ENCODE measurements around the gene PAK2.

The PAK2 gene

DNA sequence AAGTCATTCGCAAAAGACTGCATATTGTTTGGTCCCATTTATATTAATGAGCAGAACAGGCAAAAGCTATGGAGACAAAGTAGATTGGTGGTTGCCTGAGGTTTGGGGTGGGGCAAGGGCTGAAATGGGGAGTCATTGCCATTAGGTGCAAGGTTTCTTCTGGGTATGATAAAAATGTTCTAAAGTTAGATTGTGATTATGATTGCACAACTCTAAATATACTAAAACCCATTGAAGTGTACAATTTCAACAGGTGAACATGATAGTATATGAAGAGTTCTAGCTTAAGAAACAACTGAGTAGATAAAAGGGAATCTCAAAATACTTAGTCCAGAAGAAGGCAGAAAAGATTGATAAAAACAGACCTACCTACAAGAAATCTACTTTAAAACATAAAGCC is 56.7 kb downstream of the PAK2 start:
- DNase-seq (ENCODE audit: low read depth): no peak

DNA sequence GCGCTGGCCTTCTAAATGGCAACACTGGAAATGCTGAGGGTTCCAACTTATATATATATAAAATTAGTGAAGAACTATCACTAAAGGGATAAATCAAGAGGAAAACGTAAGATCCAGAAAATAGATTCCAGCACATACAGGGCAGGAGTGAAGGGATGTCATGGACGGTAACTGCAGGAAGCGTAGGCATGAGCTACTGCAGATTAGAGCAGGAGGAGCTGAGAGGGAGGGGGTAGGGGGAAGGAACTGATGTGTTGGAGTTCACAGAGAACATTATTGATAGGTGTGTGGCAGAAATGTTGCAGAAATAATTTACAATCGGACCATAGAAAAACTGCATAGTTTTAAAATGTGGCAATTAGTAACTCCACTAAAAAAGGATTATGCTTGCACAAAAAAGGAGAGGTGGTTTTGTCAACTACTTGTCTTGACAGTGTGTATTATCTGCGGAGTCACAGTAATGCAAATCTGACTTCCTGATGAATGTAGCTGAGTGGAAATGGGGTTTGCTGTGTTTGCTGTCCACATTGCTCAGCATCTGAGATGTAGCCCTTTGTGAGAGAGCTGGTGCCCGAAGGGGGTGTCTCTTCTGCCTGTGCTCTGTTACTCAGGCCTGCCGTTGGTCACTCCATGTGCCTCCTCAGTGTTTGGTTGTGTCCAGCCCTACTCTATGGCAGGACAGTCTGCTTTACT is 61.2 kb downstream of the PAK2 start:
- H3K4me3 ChIP-seq (ENCODE audit: low read depth, low read length): no peak overlapping the region
- TF ChIP-seq, protein P1, sequence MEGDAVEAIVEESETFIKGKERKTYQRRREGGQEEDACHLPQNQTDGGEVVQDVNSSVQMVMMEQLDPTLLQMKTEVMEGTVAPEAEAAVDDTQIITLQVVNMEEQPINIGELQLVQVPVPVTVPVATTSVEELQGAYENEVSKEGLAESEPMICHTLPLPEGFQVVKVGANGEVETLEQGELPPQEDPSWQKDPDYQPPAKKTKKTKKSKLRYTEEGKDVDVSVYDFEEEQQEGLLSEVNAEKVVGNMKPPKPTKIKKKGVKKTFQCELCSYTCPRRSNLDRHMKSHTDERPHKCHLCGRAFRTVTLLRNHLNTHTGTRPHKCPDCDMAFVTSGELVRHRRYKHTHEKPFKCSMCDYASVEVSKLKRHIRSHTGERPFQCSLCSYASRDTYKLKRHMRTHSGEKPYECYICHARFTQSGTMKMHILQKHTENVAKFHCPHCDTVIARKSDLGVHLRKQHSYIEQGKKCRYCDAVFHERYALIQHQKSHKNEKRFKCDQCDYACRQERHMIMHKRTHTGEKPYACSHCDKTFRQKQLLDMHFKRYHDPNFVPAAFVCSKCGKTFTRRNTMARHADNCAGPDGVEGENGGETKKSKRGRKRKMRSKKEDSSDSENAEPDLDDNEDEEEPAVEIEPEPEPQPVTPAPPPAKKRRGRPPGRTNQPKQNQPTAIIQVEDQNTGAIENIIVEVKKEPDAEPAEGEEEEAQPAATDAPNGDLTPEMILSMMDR (IDR thresholded peaks at IDR 0.05; ENCODE audit: control insufficient read depth, extremely low read depth, insufficient read depth): no peak
- no peak for DNase-seq (ENCODE audit: low read depth)

More for the DNA sequence above, 56.7 kb downstream of the PAK2 start:
- no peak overlapping the region for H3K4me3 ChIP-seq (ENCODE audit: low read depth, low read length)
- TF ChIP-seq, protein P1 (IDR thresholded peaks at IDR 0.05; ENCODE audit: control insufficient read depth, extremely low read depth, insufficient read depth): no peak

DNA sequence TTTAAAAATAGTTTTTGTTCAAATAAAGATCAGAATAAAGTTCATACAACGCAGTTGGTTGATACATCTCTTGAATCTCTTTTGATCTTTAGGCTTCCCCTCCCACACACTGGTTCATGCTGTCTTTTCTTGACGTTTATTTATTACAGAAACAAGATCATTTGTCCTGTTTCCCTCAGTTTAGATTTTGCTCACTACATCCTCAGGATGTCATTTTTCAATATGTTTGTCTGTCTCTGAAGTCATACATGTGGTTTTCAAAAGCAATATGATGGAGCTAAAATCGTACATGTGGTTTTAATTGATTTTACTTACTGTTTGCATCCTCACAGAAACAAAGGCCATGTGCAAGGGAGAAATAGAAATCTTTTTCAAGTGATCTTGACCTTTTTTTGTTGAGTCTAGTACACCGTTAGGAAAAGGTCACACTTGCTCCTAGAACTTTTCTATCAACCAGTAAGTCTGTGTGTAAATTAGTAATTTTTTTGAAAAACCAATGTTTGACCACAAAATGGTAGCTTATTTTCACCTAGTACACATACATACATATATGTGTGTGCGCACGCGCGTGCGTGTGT is 64.3 kb downstream of the PAK2 start:
- TF ChIP-seq, protein P1 (IDR thresholded peaks at IDR 0.05; ENCODE audit: control insufficient read depth, extremely low read depth, insufficient read depth): no peak
- no peak overlapping the region for H3K4me3 ChIP-seq (ENCODE audit: low read depth, low read length)
- DNase-seq (ENCODE audit: low read depth): no peak

DNA sequence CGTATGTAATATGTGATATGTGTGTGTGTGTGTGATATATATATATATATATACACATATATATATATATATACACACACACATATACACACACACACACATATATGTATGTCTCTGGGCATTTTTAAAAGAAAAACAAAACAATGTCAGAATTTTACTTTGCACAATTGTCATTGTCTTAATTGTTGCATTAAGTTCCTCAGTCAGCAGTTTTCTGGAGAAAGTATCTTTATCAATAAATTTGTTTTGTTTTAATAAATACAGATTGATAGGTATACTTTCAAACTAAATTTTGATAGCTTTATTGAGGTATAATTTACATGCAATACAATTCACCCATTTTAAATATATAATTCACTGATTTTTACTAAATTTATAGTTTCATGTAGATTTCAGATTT is 65.1 kb downstream of the PAK2 start:
- TF ChIP-seq, protein P1 (IDR thresholded peaks at IDR 0.05; ENCODE audit: control insufficient read depth, extremely low read depth, insufficient read depth): no peak

DNA sequence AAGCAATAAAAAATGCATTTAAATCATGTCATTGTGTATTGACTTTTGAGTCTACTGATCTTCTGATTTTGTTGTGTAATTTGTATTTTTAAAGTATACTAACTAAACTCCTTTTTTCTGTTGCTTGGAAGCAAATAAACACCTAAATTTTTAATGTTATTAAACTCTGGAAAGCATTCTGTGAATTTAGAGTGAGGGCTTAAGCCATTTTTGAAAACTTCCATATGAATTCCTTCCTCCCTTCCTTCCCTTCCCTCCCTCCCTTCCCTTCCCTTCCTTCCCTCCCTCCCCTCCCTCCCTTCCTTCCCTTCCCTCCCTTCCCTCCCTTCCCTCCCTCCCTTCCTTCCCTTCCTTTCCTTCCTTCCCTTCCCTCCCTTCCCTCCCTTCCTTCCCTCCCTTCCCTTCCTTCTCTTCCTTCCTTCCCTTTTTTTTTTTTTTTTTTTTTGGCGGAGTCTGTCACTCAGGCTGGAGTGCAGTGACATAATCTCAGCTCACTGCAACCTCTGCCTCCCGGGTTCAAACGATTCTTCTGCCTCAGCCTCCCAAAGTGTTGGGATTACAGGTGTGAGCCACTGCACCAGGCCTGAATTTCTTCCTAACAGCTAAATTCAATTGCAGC is 71.4 kb downstream of the PAK2 start:
- H3K4me3 ChIP-seq (ENCODE audit: low read depth, low read length): no peak overlapping the region
- TF ChIP-seq, protein P1 (IDR thresholded peaks at IDR 0.05; ENCODE audit: control insufficient read depth, extremely low read depth, insufficient read depth): no peak
- no peak for DNase-seq (ENCODE audit: low read depth)

More for the DNA sequence above, 65.1 kb downstream of the PAK2 start:
- no peak for DNase-seq (ENCODE audit: low read depth)
- no peak overlapping the region for H3K4me3 ChIP-seq (ENCODE audit: low read depth, low read length)

DNA sequence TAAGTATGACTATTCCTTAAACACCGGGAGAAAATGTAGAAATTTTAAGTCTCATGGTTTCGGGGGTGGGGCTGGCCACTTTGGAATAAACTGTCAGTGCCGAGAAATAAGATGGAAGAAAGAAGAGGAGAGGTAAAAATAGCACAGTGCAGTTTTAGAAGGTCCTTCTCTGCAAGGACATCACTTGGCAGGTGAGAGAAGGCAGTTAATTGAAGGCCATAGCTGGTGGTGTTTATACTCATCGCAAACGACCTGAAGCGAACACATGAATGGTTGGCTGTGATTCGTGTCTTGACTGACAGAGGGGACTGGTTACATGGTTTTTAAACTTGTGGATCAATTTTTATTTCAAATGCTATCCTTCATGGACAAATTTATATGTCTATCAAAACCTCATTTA is 73.2 kb downstream of the PAK2 start:
- TF ChIP-seq, protein P1 (IDR thresholded peaks at IDR 0.05; ENCODE audit: control insufficient read depth, extremely low read depth, insufficient read depth): no peak
- H3K4me3 ChIP-seq (ENCODE audit: low read depth, low read length): no peak overlapping the region
- DNase-seq (ENCODE audit: low read depth): no peak
